Activated CD4-positive, alpha-beta T cell treated with anti-CD3 and anti-CD28 coated beads for 36 hours (primary cell): ENCODE data around the gene PLEKHF1. TPM values are rescaled to one million over a fixed set of nuclear protein-coding genes. Genes with fewer than 3 reads are reported as not detected.

ENCODE experiments used
- ATAC-seq: fragments of 200-7000 bp; cut with Tn5 transposase; one replicate; pipeline ENCODE4 v1.10.0; 2021; ENCODE audit warnings: mild to moderate bottlenecking, moderate library complexity
- CTCF ChIA-PET: fragments of 350-600 bp; sonication (Branson Sonifier 250); formaldehyde crosslinking; loops from one replicate; lab custom pipeline; 2021; ENCODE audit warnings: antibody characterized with exemption; lab: Charles Lee
- POLR2A ChIA-PET: fragments of 350-600 bp; sonication (Branson Sonifier 250); formaldehyde crosslinking; loops from one replicate; lab custom pipeline; 2021; ENCODE audit warnings: antibody characterized with exemption, inconsistent platforms; lab: Charles Lee
- DNase-seq: peaks from one replicate; pipeline ENCODE4 v3.0.0-alpha.2; 2020
- H3K27ac Mint-ChIP-seq: one replicate; pipeline ENCODE4 v1.8.0; 2021; ENCODE audit warnings: mixed read lengths
- H3K27me3 Mint-ChIP-seq: one replicate; pipeline ENCODE4 v1.8.0; 2021; ENCODE audit warnings: mixed read lengths
- H3K36me3 Mint-ChIP-seq: one replicate; pipeline ENCODE4 v1.8.0; 2021; ENCODE audit warnings: low read depth, mixed read lengths
- H3K4me1 Mint-ChIP-seq: one replicate; pipeline ENCODE4 v1.8.0; 2021; ENCODE audit warnings: mixed read lengths
- H3K4me3 Mint-ChIP-seq: one replicate; pipeline ENCODE4 v1.8.0; 2021; ENCODE audit warnings: mild to moderate bottlenecking, moderate library complexity, mixed read lengths
- H3K9me3 Mint-ChIP-seq: one replicate; pipeline ENCODE4 v1.8.0; 2021; ENCODE audit warnings: low read depth, mixed read lengths
- intact Hi-C, 2 experiments: fragments of 100-400 bp; cut with DNase I in 1 of 2; cut with micrococcal nuclease in 1 of 2; formaldehyde crosslinking; loops; one replicate each; pipeline versions ENCODE4 v1.14.2 to v1.15.1; 2022 to 2024; cut with DNase I, micrococcal nuclease
- total RNA-seq, 2 experiments: library from RNA; stranded (reverse); gene quantifications; one replicate each; pipeline ENCODE4 v1.2.3, GENCODE V29; 2021

PLEKHF1 gene
- 10 to 100 TPM; 25.4 to 26.6 TPM for total RNA-seq

GRCh38 chr19:29665215-29665825, at the start of gene PLEKHF1:
Gene PLEKHF1 (plus strand): TSS chr19:29665461. CDS start chr19:29673840, 8,379 bp downstream.
- POLR2A ChIA-PET: interaction anchor here (0.9 to 1.4 kb wide), 3 partner anchors 46 to 59 kb away, joined by 4 to 7 read pairs (median 6); partner anchors contain the start of genes C19orf12 and POP4
- CTCF ChIA-PET: interaction anchor here (0.6 to 5.2 kb wide), 9 partner anchors 10 to 59 kb away, joined by 3 to 55 read pairs (median 5); partner anchors contain the start of genes C19orf12 and POP4
- Mint-ChIP-seq H3K4me1 (peaks cover 71% of the 10 kb centered on the region), H3K4me3 (peak within 1 kb of the TSS; percentile 87), H3K36me3 (peaks cover 22% of the 10 kb centered on the region), H3K9me3 (no peaks in the 10 kb centered on the region), H3K27me3 (no peaks in the 10 kb centered on the region), H3K27ac (peak within 1 kb of the TSS; percentile 96)
- ATAC-seq (peak; percentile 76), DNase-seq (peak; percentile 92)
- intact Hi-C loops: loop anchor here (1.0 to 10.0 kb wide), 11 partner anchors 15 to 1549 kb away; partner anchors contain the start of genes C19orf12 (in 1 of the 2), POP4 (in 1 of the 2), UQCRFS1 (in 1 of the 2) and URI1 (in 1 of the 2)

- no peak overlapping the region for H3K4me3 Mint-ChIP-seq
- DNase-seq: no peak
- CTCF ChIA-PET: interaction anchor here (0.6 to 1.3 kb wide), 4 partner anchors 49 to 469 kb away, joined by 3 read pairs; partner anchors contain the start of gene PLEKHF1
- H3K27me3 Mint-ChIP-seq: no peaks in the 10 kb centered on the region
- peaks cover 14% of the 10 kb centered on the region for H3K4me1 Mint-ChIP-seq
- peaks cover 48% of the 10 kb centered on the region for H3K36me3 Mint-ChIP-seq
- intact Hi-C loops: loop anchor here in 1 of 2 experiments (10.0 kb wide), 1 partner anchor 229 kb away; no protein-coding TSS in a partner anchor
- no peak for ATAC-seq
- H3K9me3 Mint-ChIP-seq: no peaks in the 10 kb centered on the region
- H3K27ac Mint-ChIP-seq: no peak overlapping the region
- POLR2A ChIA-PET: interaction anchor here (0.6 kb wide), 1 partner anchor 222 kb away, joined by 3 read pairs; no protein-coding TSS in a partner anchor
Measured at GRCh38 chr19:29615891-29616425, 49.3 kb upstream of the PLEKHF1 start.

- CTCF ChIA-PET: interaction anchor here (0.6 to 2.8 kb wide), 7 partner anchors 45 to 469 kb away, joined by 3 to 11 read pairs (median 3); partner anchors contain the start of gene PLEKHF1
- Mint-ChIP-seq H3K27me3 (no peaks in the 10 kb centered on the region), H3K4me3 (no peak overlapping the region), H3K9me3 (no peaks in the 10 kb centered on the region), H3K36me3 (peaks cover 42% of the 10 kb centered on the region), H3K27ac (peak overlapping the region; percentile 8), H3K4me1 (peaks cover 18% of the 10 kb centered on the region)
- POLR2A ChIA-PET: interaction anchor here (0.6 to 0.9 kb wide), 2 partner anchors 18 to 221 kb away, joined by 3 read pairs; no protein-coding TSS in a partner anchor
- intact Hi-C loops: loop anchor here in 1 of 2 experiments (10.0 kb wide), 1 partner anchor 228 kb away; no protein-coding TSS in a partner anchor
- ATAC-seq (no peak), DNase-seq (no peak)
Measured at GRCh38 chr19:29616541-29616940, 48.7 kb upstream of the PLEKHF1 start.

GRCh38 chr19:29617366-29618266, 47.6 kb upstream of the PLEKHF1 start:
- Mint-ChIP-seq H3K4me3 (no peak overlapping the region), H3K27ac (peak overlapping the region; percentile 11), H3K4me1 (peaks cover 28% of the 10 kb centered on the region), H3K9me3 (no peaks in the 10 kb centered on the region), H3K36me3 (peaks cover 34% of the 10 kb centered on the region), H3K27me3 (no peaks in the 10 kb centered on the region)
- POLR2A ChIA-PET: interaction anchor here (0.9 kb wide), 1 partner anchor 17 kb away, joined by 3 read pairs; no protein-coding TSS in a partner anchor
- intact Hi-C loops: loop anchor here in 1 of 2 experiments (10.0 kb wide), 1 partner anchor 227 kb away; no protein-coding TSS in a partner anchor
- CTCF ChIA-PET: interaction anchor here (0.6 to 2.8 kb wide), 7 partner anchors 11 to 114 kb away, joined by 3 to 11 read pairs (median 4); partner anchors contain the start of genes PLEKHF1 and POP4
- ATAC-seq (no peak), DNase-seq (no peak)

- no peaks in the 10 kb centered on the region for H3K27me3 Mint-ChIP-seq
- H3K4me1 Mint-ChIP-seq: peaks cover 37% of the 10 kb centered on the region
- no peak for DNase-seq
- ChIA-PET CTCF (interaction anchor here (1.3 to 9.7 kb wide), 7 partner anchors 8 to 323 kb away, joined by 3 to 66 read pairs (median 4); partner anchors contain the start of genes POP4 and URI1), POLR2A (no interaction called here)
- no peak for ATAC-seq
- no peaks in the 10 kb centered on the region for H3K9me3 Mint-ChIP-seq
- no peak overlapping the region for H3K27ac Mint-ChIP-seq
- H3K4me3 Mint-ChIP-seq: no peak overlapping the region
- peaks cover 26% of the 10 kb centered on the region for H3K36me3 Mint-ChIP-seq
- intact Hi-C loops: loop anchor here in 1 of 2 experiments (10.0 kb wide), 1 partner anchor 226 kb away; no protein-coding TSS in a partner anchor
Measured at GRCh38 chr19:29618434-29618833, 46.8 kb upstream of the PLEKHF1 start.

- ATAC-seq (no peak), DNase-seq (no peak)
- Mint-ChIP-seq H3K9me3 (no peaks in the 10 kb centered on the region), H3K27ac (no peak overlapping the region), H3K27me3 (no peaks in the 10 kb centered on the region), H3K4me3 (no peak overlapping the region), H3K36me3 (peaks cover 23% of the 10 kb centered on the region), H3K4me1 (peaks cover 41% of the 10 kb centered on the region)
- POLR2A ChIA-PET: interaction anchor here (1.8 kb wide), 1 partner anchor 46 kb away, joined by 6 read pairs; the partner anchor contains the start of gene PLEKHF1
- intact Hi-C loops: loop anchor here in 1 of 2 experiments (10.0 kb wide), 1 partner anchor 226 kb away; no protein-coding TSS in a partner anchor
- CTCF ChIA-PET: interaction anchor here (1.3 to 9.7 kb wide), 7 partner anchors 8 to 323 kb away, joined by 3 to 66 read pairs (median 4); partner anchors contain the start of genes POP4 and URI1
Measured at GRCh38 chr19:29618871-29619270, 46.4 kb upstream of the PLEKHF1 start.

- no peaks in the 10 kb centered on the region for H3K27me3 Mint-ChIP-seq
- ATAC-seq: peak; percentile 67
- DNase-seq: peak; percentile 81
- peak overlapping the region; percentile 63 for H3K27ac Mint-ChIP-seq
- peaks cover 51% of the 10 kb centered on the region for H3K4me1 Mint-ChIP-seq
- H3K4me3 Mint-ChIP-seq: peak overlapping the region; percentile 22
- H3K9me3 Mint-ChIP-seq: no peaks in the 10 kb centered on the region
- peaks cover 6% of the 10 kb centered on the region for H3K36me3 Mint-ChIP-seq
- ChIA-PET CTCF (interaction anchor here (0.9 to 9.7 kb wide), 8 partner anchors 10 to 95 kb away, joined by 3 to 66 read pairs (median 6); partner anchors contain the start of gene POP4), POLR2A (interaction anchor here (0.6 to 0.8 kb wide), 3 partner anchors 15 to 350 kb away, joined by 3 to 7 read pairs (median 3); partner anchors contain the start of gene POP4)
- intact Hi-C loops: loop anchor here (1.0 to 2.0 kb wide), 2 partner anchors 15 to 52 kb away; partner anchors contain the start of gene POP4 (in 1 of the 2)
Measured at GRCh38 chr19:29620931-29621351, 44.3 kb upstream of the PLEKHF1 start.

- no peaks in the 10 kb centered on the region for H3K36me3 Mint-ChIP-seq
- no peaks in the 10 kb centered on the region for H3K27me3 Mint-ChIP-seq
- ChIA-PET CTCF (interaction anchor here (0.7 to 9.7 kb wide), 9 partner anchors 12 to 185 kb away, joined by 3 to 66 read pairs (median 6); no protein-coding TSS in a partner anchor), POLR2A (interaction anchor here (1.3 kb wide), 1 partner anchor 38 kb away, joined by 3 read pairs; no protein-coding TSS in a partner anchor)
- H3K27ac Mint-ChIP-seq: peak overlapping the region; percentile 63
- DNase-seq: peak; percentile 65
- intact Hi-C loops: loop anchor here (1.0 to 2.0 kb wide), 4 partner anchors 43 to 64 kb away; partner anchors contain the start of gene PLEKHF1 (in 1 of the 2)
- no peaks in the 10 kb centered on the region for H3K9me3 Mint-ChIP-seq
- peak; percentile 53 for ATAC-seq
- peaks cover 51% of the 10 kb centered on the region for H3K4me1 Mint-ChIP-seq
- H3K4me3 Mint-ChIP-seq: peak overlapping the region; percentile 20
Measured at GRCh38 chr19:29622166-29623070, 42.8 kb upstream of the PLEKHF1 start.
